Measurements from ENCODE around the gene CAB39L.

DNA sequence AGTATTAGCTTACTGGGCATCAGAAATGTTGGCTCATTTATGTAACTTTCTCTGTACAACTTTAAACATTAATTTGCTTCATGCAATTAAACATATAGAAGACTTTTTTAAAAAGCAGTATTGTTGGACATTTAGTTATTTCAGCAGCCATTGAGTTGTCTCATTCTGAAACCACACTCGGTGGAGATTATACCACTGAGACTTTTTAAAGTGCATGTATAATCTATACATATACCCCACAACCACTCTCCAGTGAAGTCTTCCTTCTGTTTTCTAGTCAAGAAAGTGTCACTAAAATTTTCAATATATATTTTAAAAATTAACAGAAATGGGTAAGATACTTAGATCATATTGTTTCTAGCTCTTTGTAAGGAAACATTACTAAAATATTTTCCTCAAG lies 15.7 kb upstream of the CAB39L start:
- TF ChIP-seq, protein P1, sequence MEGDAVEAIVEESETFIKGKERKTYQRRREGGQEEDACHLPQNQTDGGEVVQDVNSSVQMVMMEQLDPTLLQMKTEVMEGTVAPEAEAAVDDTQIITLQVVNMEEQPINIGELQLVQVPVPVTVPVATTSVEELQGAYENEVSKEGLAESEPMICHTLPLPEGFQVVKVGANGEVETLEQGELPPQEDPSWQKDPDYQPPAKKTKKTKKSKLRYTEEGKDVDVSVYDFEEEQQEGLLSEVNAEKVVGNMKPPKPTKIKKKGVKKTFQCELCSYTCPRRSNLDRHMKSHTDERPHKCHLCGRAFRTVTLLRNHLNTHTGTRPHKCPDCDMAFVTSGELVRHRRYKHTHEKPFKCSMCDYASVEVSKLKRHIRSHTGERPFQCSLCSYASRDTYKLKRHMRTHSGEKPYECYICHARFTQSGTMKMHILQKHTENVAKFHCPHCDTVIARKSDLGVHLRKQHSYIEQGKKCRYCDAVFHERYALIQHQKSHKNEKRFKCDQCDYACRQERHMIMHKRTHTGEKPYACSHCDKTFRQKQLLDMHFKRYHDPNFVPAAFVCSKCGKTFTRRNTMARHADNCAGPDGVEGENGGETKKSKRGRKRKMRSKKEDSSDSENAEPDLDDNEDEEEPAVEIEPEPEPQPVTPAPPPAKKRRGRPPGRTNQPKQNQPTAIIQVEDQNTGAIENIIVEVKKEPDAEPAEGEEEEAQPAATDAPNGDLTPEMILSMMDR (IDR thresholded peaks at IDR 0.05), result no peak
- no peak for TF ChIP-seq POLR2A (IDR thresholded peaks at IDR 0.05)
